ENCODE data around the gene COL24A1. TPM values are rescaled to one million over a fixed set of nuclear protein-coding genes. Genes with fewer than 3 reads are reported as not detected.

The COL24A1 gene
- total RNA-seq, 1 experiment from 2014 or later = not detected

DNA sequence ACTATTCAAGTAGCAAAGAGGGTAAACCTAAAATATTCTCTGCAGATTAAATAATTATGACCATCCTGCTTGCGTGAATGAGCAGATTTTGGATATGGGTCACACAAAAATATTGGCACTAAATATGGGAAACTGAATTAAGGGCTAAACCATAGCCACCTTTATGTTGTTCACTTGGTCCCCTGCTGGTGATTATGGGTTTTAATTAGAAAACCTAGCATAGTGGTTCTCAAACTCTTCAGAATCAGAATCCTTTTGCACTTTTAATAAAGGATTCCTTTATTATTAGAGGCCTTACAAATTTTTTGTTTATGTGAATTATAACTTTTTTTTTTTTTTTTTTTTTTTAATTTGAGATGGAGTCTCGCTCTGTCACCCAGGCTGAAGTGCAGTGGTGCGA, 409.8 kb downstream of the COL24A1 start:
- ChIA-PET CTCF (no interaction called here), POLR2A (no interaction called here), RAD21 (ENCODE audit: low non-redundant PET in 1 of 2, low total read pairs in 2 of 2, uncharacterized antibody in 2 of 2, unreplicated experiment in 2 of 2) (no interaction called here)
- TF ChIP-seq CTCF (IDR thresholded peaks at IDR 0.05 in 2 of 3, conservative IDR thresholded peaks at IDR 0.05 in 1 of 3; ENCODE audit: borderline replicate concordance in 1 of 3, insufficient read depth in 1 of 3, low read depth in 2 of 3, low read length in 2 of 3) (peak in 1 of 3 experiments; percentile 25; a peak in 2 of 6 replicates), JUND (IDR thresholded peaks at IDR 0.05) (no peak)
- H3K9ac ChIP-seq (ENCODE audit: low read length) = no peak overlapping the region
- H4K20me1 ChIP-seq (ENCODE audit: insufficient read depth) = no peaks in the 10 kb centered on the region
- H3K4me2 ChIP-seq (ENCODE audit: low read length) = no peak overlapping the region
- H3K4me1 ChIP-seq (ENCODE audit: control insufficient read depth in 1 of 2, insufficient read depth in 2 of 2, low read length in 2 of 2) = no peaks in the 10 kb centered on the region
- no peaks in the 10 kb centered on the region for H3K79me2 ChIP-seq (ENCODE audit: insufficient read depth, low read length)
- no peaks in the 10 kb centered on the region for H3K27me3 ChIP-seq (ENCODE audit: insufficient read depth, low read length)
- no peaks in the 10 kb centered on the region for H3K9me3 ChIP-seq (ENCODE audit: control insufficient read depth in 1 of 2, insufficient read depth in 1 of 2, low read depth in 1 of 2, low read length in 2 of 2)
- no peak overlapping the region for H2AFZ ChIP-seq (ENCODE audit: low read depth, low read length, poor library complexity, severe bottlenecking)
- H3K4me3 ChIP-seq (replicated peaks in 1 of 2; ENCODE audit: low read depth in 1 of 2, low read length in 2 of 2) = no peak overlapping the region
- no peak for ATAC-seq
- H3K27ac ChIP-seq (ENCODE audit: low read depth, low read length) = no peak overlapping the region
- no peaks in the 10 kb centered on the region for H3K36me3 ChIP-seq (ENCODE audit: control insufficient read depth in 1 of 2, insufficient read depth in 2 of 2, low read length in 2 of 2)
- intact Hi-C loops (cut with micrococcal nuclease) = no loop called here
- no peak for DNase-seq (ENCODE audit: low read depth, low spot score)
- no TSS peak for BruUV-seq (replicated peaks)
- no peaks in the 10 kb centered on the region for H3K9me2 ChIP-seq (ENCODE audit: insufficient read depth)

DNA sequence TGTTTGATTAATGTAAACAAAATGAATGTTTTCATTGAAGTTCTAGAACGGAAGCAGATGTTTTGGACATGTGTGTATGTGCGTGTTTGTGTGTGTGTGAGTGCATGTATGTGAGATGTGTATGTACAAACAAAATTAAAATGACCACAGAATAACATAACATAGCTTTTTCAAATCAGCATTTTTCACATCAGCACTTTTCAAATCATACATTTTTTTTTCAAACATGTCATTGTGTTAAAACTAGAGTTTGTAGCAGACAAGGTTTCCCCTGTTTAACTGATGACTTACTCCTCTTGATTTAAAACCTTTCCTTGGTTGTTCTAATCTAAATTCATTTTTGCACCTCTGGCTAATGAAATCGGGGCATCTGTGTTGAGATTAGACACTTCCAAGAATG, 412.8 kb downstream of the COL24A1 start:
- no peak overlapping the region for H3K4me2 ChIP-seq (ENCODE audit: low read length)
- DNase-seq (ENCODE audit: low read depth, low spot score) = no peak
- no peak overlapping the region for H3K4me3 ChIP-seq (replicated peaks in 1 of 2; ENCODE audit: low read depth in 1 of 2, low read length in 2 of 2)
- H3K27me3 ChIP-seq (ENCODE audit: insufficient read depth, low read length) = no peaks in the 10 kb centered on the region
- H3K9me2 ChIP-seq (ENCODE audit: insufficient read depth) = no peaks in the 10 kb centered on the region
- H2AFZ ChIP-seq (ENCODE audit: low read depth, low read length, poor library complexity, severe bottlenecking) = no peak overlapping the region
- no peaks in the 10 kb centered on the region for H3K79me2 ChIP-seq (ENCODE audit: insufficient read depth, low read length)
- H3K9me3 ChIP-seq (ENCODE audit: control insufficient read depth in 1 of 2, insufficient read depth in 1 of 2, low read depth in 1 of 2, low read length in 2 of 2) = no peaks in the 10 kb centered on the region
- H3K4me1 ChIP-seq (ENCODE audit: control insufficient read depth in 1 of 2, insufficient read depth in 2 of 2, low read length in 2 of 2) = no peaks in the 10 kb centered on the region
- ChIA-PET RAD21 (ENCODE audit: low non-redundant PET in 1 of 2, low total read pairs in 2 of 2, uncharacterized antibody in 2 of 2, unreplicated experiment in 2 of 2) (no interaction called here), POLR2A (no interaction called here), CTCF (interaction anchor here (1.3 kb wide), 1 partner anchor 36 kb away, joined by 3 read pairs; the partner anchor contains the start of gene ZNHIT6)
- H3K27ac ChIP-seq (ENCODE audit: low read depth, low read length) = no peak overlapping the region
- no peaks in the 10 kb centered on the region for H4K20me1 ChIP-seq (ENCODE audit: insufficient read depth)
- H3K9ac ChIP-seq (ENCODE audit: low read length) = no peak overlapping the region
- ATAC-seq = no peak
- TF ChIP-seq RAD21 (IDR thresholded peaks at IDR 0.05; ENCODE audit: low read depth) (no peak), SRF (IDR thresholded peaks at IDR 0.05; ENCODE audit: low read depth) (no peak), ZFX (IDR thresholded peaks at IDR 0.05) (no peak), CBX3 (IDR thresholded peaks at IDR 0.05; ENCODE audit: low read depth) (no peak)
- TF ChIP-seq, protein P1, sequence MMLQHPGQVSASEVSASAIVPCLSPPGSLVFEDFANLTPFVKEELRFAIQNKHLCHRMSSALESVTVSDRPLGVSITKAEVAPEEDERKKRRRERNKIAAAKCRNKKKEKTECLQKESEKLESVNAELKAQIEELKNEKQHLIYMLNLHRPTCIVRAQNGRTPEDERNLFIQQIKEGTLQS (IDR thresholded peaks at IDR 0.05) = no peak
- no peaks in the 10 kb centered on the region for H3K36me3 ChIP-seq (ENCODE audit: control insufficient read depth in 1 of 2, insufficient read depth in 2 of 2, low read length in 2 of 2)
- intact Hi-C loops (cut with micrococcal nuclease) = no loop called here
- no TSS peak for BruUV-seq (replicated peaks)

Data from HCT116 (cell line).